C4-2B (cell line): Measurements from ENCODE around the gene GYPC.

ENCODE experiments used
- CTCF ChIP-seq: fragments of 450-650 bp; conservative IDR thresholded peaks from 2 replicates; pipeline ENCODE4 v1.5.1; 2017; ENCODE audit warnings: mild to moderate bottlenecking
- ZFX ChIP-seq: fragments of 450-650 bp; IDR thresholded peaks from 2 replicates; pipeline ENCODE4 v1.6.1; 2017

GRCh38 chr2:126700677-126701076 is 44.7 kb downstream of the GYPC start:
- TF ChIP-seq CTCF (no peak), ZFX (no peak)
